Stimulated activated naive CD8-positive, alpha-beta T cell treated with anti-CD3 and anti-CD28 coated beads, Interleukin-15, Interleukin-2, amounts not matched to agents 100 U/mL and 50 U/mL, for 24 hours (primary cell): ENCODE results near the gene ICAM1.
"Not testable (repeated sequence)": the region's sequence is repeated elsewhere in the genome, so short reads cannot be mapped to it uniquely, and the experiment has no call there.

ENCODE experiments used
- ATAC-seq: fragments of 150-1000 bp; cut with Tn5 transposase; one replicate; pipeline ENCODE4 v1.10.0; 2021
- DNase-seq: peaks from one replicate; pipeline ENCODE4 v3.0.0; 2021

Gene ICAM1

GRCh38 chr19:10270616-10271394 is at the start of gene ICAM1:
ICAM1 (plus strand) TSS chr19:10271120; CDS start chr19:10271160, 40 bp downstream.
- ATAC-seq: peak; percentile 58
- peak; percentile 85 for DNase-seq

GRCh38 chr19:10222201-10222890 is 48.6 kb upstream of the ICAM1 start:
- ATAC-seq (no peak), DNase-seq (no peak)

- DNase-seq (no peak), ATAC-seq (no peak)
Measured at GRCh38 chr19:10223488-10224213, 47.3 kb upstream of the ICAM1 start.

GRCh38 chr19:10224337-10224736 is 46.6 kb upstream of the ICAM1 start:
- ATAC-seq: no peak

GRCh38 chr19:10226021-10226375 is 44.9 kb upstream of the ICAM1 start:
- DNase-seq (no peak), ATAC-seq (no peak)

More at GRCh38 chr19:10224337-10224736, 46.6 kb upstream of the ICAM1 start:
- no peak for DNase-seq

- no peak for ATAC-seq
- DNase-seq: no peak
Measured at GRCh38 chr19:10226376-10227025, 44.4 kb upstream of the ICAM1 start.

- ATAC-seq (no peak), DNase-seq (no peak)
Measured at GRCh38 chr19:10227026-10227971, 43.6 kb upstream of the ICAM1 start.

- DNase-seq (no peak), ATAC-seq (no peak)
Measured at GRCh38 chr19:10228393-10228792, 42.5 kb upstream of the ICAM1 start.

- DNase-seq (peak; percentile 41), ATAC-seq (no peak)
Measured at GRCh38 chr19:10228920-10229319, 42.0 kb upstream of the ICAM1 start.

- DNase-seq (peak; percentile 62), ATAC-seq (peak; percentile 37)
Measured at GRCh38 chr19:10230173-10230860, 40.6 kb upstream of the ICAM1 start.

GRCh38 chr19:10230861-10231611 is 39.9 kb upstream of the ICAM1 start, which contains the start of gene S1PR2:
S1PR2 (minus strand) TSS chr19:10231331; CDS start chr19:10224905, 6,426 bp downstream.
- peak; percentile 38 for ATAC-seq
- peak; percentile 81 for DNase-seq

- no peak for ATAC-seq
- DNase-seq: no peak
Measured at GRCh38 chr19:10231612-10232228, 39.2 kb upstream of the ICAM1 start.

- no peak for ATAC-seq
- DNase-seq: no peak
Measured at GRCh38 chr19:10233946-10234345, 37.0 kb upstream of the ICAM1 start.

GRCh38 chr19:10235003-10235402 is 35.9 kb upstream of the ICAM1 start:
- DNase-seq (no peak), ATAC-seq (no peak)

GRCh38 chr19:10235409-10235808 is 35.5 kb upstream of the ICAM1 start:
- not testable (repeated sequence) for DNase-seq, ATAC-seq

- ATAC-seq: no peak
- no peak for DNase-seq
Measured at GRCh38 chr19:10237702-10238101, 33.2 kb upstream of the ICAM1 start.

- ATAC-seq (no peak), DNase-seq (no peak)
Measured at GRCh38 chr19:10238172-10238783, 32.6 kb upstream of the ICAM1 start.

- DNase-seq, ATAC-seq: not testable (repeated sequence)
Measured at GRCh38 chr19:10241826-10242449, 29.0 kb upstream of the ICAM1 start.
